Smooth muscle cell (in vitro differentiated cells): Measurements from ENCODE around the gene PTH2. TPM values are rescaled to one million over a fixed set of nuclear protein-coding genes. Genes with fewer than 3 reads are reported as not detected.
A peak's percentile ranks its signal among the peaks of the same experiment; 100 is the strongest.

Experiments used
- DNase-seq: peaks from one replicate; lab custom pipeline; 2025; ENCODE audit not compliant: unreplicated experiment; lab: John Stamatoyannopoulos, UW
- H2AFZ ChIP-seq: fragments of 200-600 bp; sonication (generic); 2 replicates; pipeline ENCODE4 v1.6.0; 2016; ENCODE audit warnings: antibody characterized with exemption, low read depth, mild to moderate bottlenecking
- H3F3A ChIP-seq: fragments of 200-600 bp; sonication (generic); 2 replicates; pipeline ENCODE4 v1.6.0; 2017; ENCODE audit warnings: antibody characterized with exemption, low read depth
- H3K27ac ChIP-seq: fragments of 200-600 bp; sonication (generic); 2 replicates; pipeline ENCODE4 v1.5.1; 2016; ENCODE audit warnings: low read depth, mild to moderate bottlenecking
- H3K27me3 ChIP-seq: fragments of 200-600 bp; sonication (generic); 2 replicates; pipeline ENCODE4 v1.6.1; 2016; ENCODE audit warnings: low read depth, mild to moderate bottlenecking
- H3K36me3 ChIP-seq: fragments of 200-600 bp; sonication (generic); 2 replicates; pipeline ENCODE4 v1.5.1; 2016; ENCODE audit warnings: low read depth
- H3K4me1 ChIP-seq: fragments of 200-600 bp; sonication (generic); 2 replicates; pipeline ENCODE4 v1.5.1; 2016; ENCODE audit warnings: low read depth
- H3K4me2 ChIP-seq: fragments of 200-600 bp; sonication (generic); 2 replicates; pipeline ENCODE4 v1.6.0; 2016; ENCODE audit warnings: mild to moderate bottlenecking
- H3K4me3 ChIP-seq: fragments of 200-600 bp; sonication (generic); 2 replicates; pipeline ENCODE4 v1.5.1; 2016; ENCODE audit warnings: mild to moderate bottlenecking
- H3K79me2 ChIP-seq: fragments of 200-600 bp; sonication (generic); 2 replicates; pipeline ENCODE4 v1.6.0; 2016; ENCODE audit warnings: low read depth, mild to moderate bottlenecking
- H3K9ac ChIP-seq: fragments of 200-600 bp; sonication (generic); 2 replicates; pipeline ENCODE4 v1.6.0; 2016; ENCODE audit warnings: low read depth
- H3K9me3 ChIP-seq: fragments of 200-600 bp; sonication (generic); replicated peaks from 2 replicates; pipeline ENCODE4 v1.5.1; 2016; ENCODE audit warnings: low read depth
- H4K20me1 ChIP-seq: fragments of 200-600 bp; sonication (generic); 2 replicates; pipeline ENCODE4 v1.6.0; 2016; ENCODE audit warnings: low read depth
- CTCF ChIP-seq: fragments of 200-600 bp; sonication (generic); IDR thresholded peaks from 2 replicates; pipeline ENCODE4 v1.5.1; 2017; ENCODE audit warnings: borderline replicate concordance, mild to moderate bottlenecking, antibody characterized with exemption; ENCODE audit not compliant: insufficient read depth, poor library complexity, severe bottlenecking
- WGBS: methylation state at CpG from one replicate; pipeline ENCODE4 v1.1.7; 2016; ENCODE audit warnings: low lambda C conversion rate; 5-methylcytosine and 5-hydroxymethylcytosine counted together
- polyA plus RNA-seq: library from polyadenylated mRNA; unstranded; fragments of >200 nt; fragmentation: Nextera tagmentation; extraction: Ambion mirVana; gene quantifications from 2 replicates; pipeline ENCODE4 v1.2.1, GENCODE V29; 2016
- total RNA-seq: library from RNA; depleted of rRNA; stranded (reverse); fragments of >200 nt; gene quantifications from 2 replicates; pipeline ENCODE4 v1.2.3, GENCODE V29; 2014

The PTH2 gene
- total and polyA plus RNA-seq, 2 experiments from 2014 or later: not detected

GRCh38 chr19:49422407-49423070 is 702 bp downstream of the PTH2 start:
- H4K20me1 ChIP-seq: no peaks in the 10 kb centered on the region
- TF ChIP-seq CTCF: peak; percentile 29
- 9% methylated on average over 38 of the region's 58 CpGs for WGBS
- H3F3A ChIP-seq: peaks cover 3% of the 10 kb centered on the region
- no peak overlapping the region for H3K27ac ChIP-seq
- peak overlapping the region; percentile 65 for H3K4me2 ChIP-seq
- no peaks in the 10 kb centered on the region for H3K79me2 ChIP-seq
- no peak overlapping the region for H3K9ac ChIP-seq
- H3K9me3 ChIP-seq: no peaks in the 10 kb centered on the region
- peaks cover 99% of the 10 kb centered on the region for H3K27me3 ChIP-seq
- DNase-seq: no peak
- no peaks in the 10 kb centered on the region for H3K36me3 ChIP-seq
- H3K4me3 ChIP-seq: no peak overlapping the region
- no peak overlapping the region for H2AFZ ChIP-seq
- peaks cover 13% of the 10 kb centered on the region for H3K4me1 ChIP-seq

GRCh38 chr19:49421878-49422202 is 1.4 kb downstream of the PTH2 start:
- 57% methylated on average over 3 of the region's 3 CpGs for WGBS
- Histone ChIP-seq H3F3A (peaks cover 3% of the 10 kb centered on the region), H3K4me3 (no peak overlapping the region), H3K27me3 (peaks cover 92% of the 10 kb centered on the region), H3K9me3 (no peaks in the 10 kb centered on the region), H3K27ac (no peak overlapping the region), H3K4me2 (no peak overlapping the region), H2AFZ (no peak overlapping the region), H3K9ac (no peak overlapping the region), H3K4me1 (peaks cover 13% of the 10 kb centered on the region), H3K36me3 (no peaks in the 10 kb centered on the region), H3K79me2 (no peaks in the 10 kb centered on the region), H4K20me1 (no peaks in the 10 kb centered on the region)
- DNase-seq: no peak
- TF ChIP-seq CTCF: no peak

DNA sequence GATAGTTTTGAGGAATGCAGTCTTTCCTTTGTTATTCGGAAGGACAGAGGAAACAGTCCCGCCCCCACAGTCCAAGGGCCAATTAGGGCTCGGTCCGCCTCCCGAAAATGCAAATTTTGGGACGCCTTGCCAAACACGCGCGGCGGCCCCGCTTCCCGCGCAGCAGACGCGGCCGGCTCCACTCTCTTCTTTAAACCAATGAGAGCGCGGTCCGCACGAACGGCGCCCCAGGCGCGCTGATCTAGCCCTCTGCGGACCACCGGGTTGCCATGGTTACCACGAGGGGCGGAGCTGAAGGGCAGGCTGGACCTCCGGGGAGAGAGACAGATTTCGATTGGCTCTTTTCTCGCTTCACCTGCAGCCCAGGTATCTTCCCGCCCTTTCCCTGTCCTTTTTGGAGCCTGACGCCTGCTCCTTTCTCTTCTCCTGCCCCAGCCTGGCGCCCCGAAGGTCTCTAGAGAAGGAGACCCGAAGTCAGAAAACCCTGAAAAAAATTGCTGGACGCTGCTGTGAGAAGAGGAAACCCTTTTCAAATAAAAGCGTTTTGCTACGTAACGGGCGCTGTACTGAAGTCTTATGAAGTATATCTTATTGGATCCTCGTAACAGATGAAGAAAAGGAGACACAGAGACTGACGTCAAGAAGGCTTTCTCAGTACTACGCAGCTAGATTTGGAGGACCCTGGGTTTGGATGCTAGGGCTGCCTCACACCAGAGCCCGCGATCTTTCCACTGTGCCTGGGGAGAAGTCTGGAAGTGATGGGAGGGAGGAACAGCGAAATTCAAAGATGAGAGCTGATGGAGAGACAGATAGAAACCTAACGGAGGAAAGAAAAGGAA is 2.0 kb downstream of the PTH2 start:
- H3K27me3 ChIP-seq: peaks cover 86% of the 10 kb centered on the region
- H2AFZ ChIP-seq: no peak overlapping the region
- no peak for DNase-seq
- peak overlapping the region; percentile 30 for H3K4me3 ChIP-seq
- H3K79me2 ChIP-seq: no peaks in the 10 kb centered on the region
- H3K9ac ChIP-seq: no peak overlapping the region
- no peaks in the 10 kb centered on the region for H3K9me3 ChIP-seq
- H4K20me1 ChIP-seq: no peaks in the 10 kb centered on the region
- peaks cover 3% of the 10 kb centered on the region for H3F3A ChIP-seq
- no peak overlapping the region for H3K27ac ChIP-seq
- no peak for TF ChIP-seq CTCF
- no peaks in the 10 kb centered on the region for H3K36me3 ChIP-seq
- WGBS: 18% methylated on average over 48 of the region's 48 CpGs
- H3K4me2 ChIP-seq: peak overlapping the region; percentile 71
- peaks cover 13% of the 10 kb centered on the region for H3K4me1 ChIP-seq

DNA sequence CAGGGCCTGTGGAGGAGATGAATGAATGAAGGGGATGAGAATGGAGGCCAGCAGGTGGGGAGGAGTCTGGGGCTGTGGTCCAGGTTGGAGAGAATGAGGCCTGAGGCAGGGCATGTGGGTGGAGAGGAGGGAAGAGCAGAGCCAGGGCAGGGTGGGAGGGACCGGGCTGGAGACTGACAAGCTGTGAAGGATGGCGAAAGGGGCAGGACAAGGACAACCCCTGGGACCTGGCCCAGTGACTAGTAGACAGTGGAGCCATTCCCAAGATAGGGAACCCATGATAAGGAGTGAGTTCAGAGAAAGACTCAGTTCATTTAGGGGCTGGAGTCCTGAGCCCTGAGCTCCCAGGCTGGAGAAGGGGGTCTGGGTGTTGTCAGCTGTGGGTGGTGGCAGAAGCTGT is 3.0 kb downstream of the PTH2 start:
- H3K9me3 ChIP-seq: no peaks in the 10 kb centered on the region
- H3K9ac ChIP-seq: no peak overlapping the region
- H2AFZ ChIP-seq: no peak overlapping the region
- no peak overlapping the region for H3K27ac ChIP-seq
- H3K27me3 ChIP-seq: peaks cover 76% of the 10 kb centered on the region
- DNase-seq: no peak
- H3K4me2 ChIP-seq: no peak overlapping the region
- no peaks in the 10 kb centered on the region for H4K20me1 ChIP-seq
- no peak overlapping the region for H3K4me3 ChIP-seq
- peaks cover 3% of the 10 kb centered on the region for H3F3A ChIP-seq
- no peak for TF ChIP-seq CTCF
- H3K79me2 ChIP-seq: no peaks in the 10 kb centered on the region
- WGBS: 50% methylated on average over 1 of the region's 2 CpGs
- H3K36me3 ChIP-seq: no peaks in the 10 kb centered on the region
- peaks cover 13% of the 10 kb centered on the region for H3K4me1 ChIP-seq
